Omental fat pad (tissue), 4 donors: ENCODE measurements around the gene CASK. TPM values are rescaled to one million over a fixed set of nuclear protein-coding genes. Genes with fewer than 3 reads are reported as not detected.

Experiments used
- ATAC-seq: fragments of 150-250 bp; one replicate; pipeline ENCODE4 v1.9.1; 2016; ENCODE audit warnings: mild to moderate bottlenecking, moderate library complexity; ENCODE audit not compliant: low FRiP score
- DNase-seq: peaks from one replicate; pipeline ENCODE4 v3.0.0-alpha.2; 2019; ENCODE audit warnings: low spot score
- CTCF ChIP-seq, 3 donors: fragments of 450-650 bp; IDR thresholded peaks; one replicate each; pipeline ENCODE4 v1.5.1; 2016 to 2017; ENCODE audit warnings: antibody characterized with exemption in 3 of 3, mild to moderate bottlenecking in 3 of 3, moderate library complexity in 2 of 3
- total RNA-seq, 4 donors: library from RNA; depleted of rRNA; stranded (reverse); fragments of >200 nt; gene quantifications; one replicate each; pipeline ENCODE4 v1.1.0, GENCODE V29; 2016

The CASK gene
- total RNA-seq, 4 donors from 2014 or later = 26.8 to 42.4 (median 32.9) TPM

- ATAC-seq = no peak
- no peak for DNase-seq
- no peak for TF ChIP-seq CTCF (IDR thresholded peaks at IDR 0.05)
Measured at GRCh38 chrX:41952102-41952501, 28.7 kb upstream of the CASK start.

DNA sequence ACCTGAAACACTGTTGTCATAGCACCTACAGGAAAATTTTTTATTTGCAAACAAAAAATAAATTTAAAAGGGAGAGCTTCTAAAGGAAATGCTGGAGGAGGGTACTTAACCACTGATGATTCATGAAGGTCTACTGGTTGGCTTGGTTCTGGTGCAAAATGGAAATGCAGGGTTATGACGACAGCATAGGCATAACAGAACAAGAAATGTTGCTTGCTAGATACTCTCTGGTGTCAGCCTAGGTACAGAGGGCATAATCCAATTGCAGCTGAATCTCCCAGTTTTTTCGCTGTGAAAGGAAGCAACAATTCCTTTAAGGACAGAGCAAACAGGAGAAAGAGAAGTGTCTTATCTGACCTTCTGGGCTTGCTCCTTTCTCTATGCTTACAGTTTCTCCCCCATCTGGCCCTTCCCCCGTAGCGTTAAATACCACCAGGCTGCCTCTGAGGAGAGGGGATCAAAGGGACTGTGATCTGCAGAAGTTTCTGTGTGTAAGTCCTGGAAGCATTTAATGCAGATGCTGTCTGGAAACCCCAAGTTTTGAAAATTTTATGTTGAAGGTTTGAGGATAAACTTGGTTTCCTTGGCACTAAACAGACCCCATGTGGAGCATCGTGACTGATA, 23.7 kb upstream of the CASK start:
- ATAC-seq = no peak
- TF ChIP-seq CTCF (IDR thresholded peaks at IDR 0.05) = no peak
- DNase-seq = no peak

- TF ChIP-seq CTCF (IDR thresholded peaks at IDR 0.05) = no peak
- DNase-seq = no peak
- ATAC-seq = no peak
Measured at GRCh38 chrX:41946235-41946634, 22.9 kb upstream of the CASK start.

DNA sequence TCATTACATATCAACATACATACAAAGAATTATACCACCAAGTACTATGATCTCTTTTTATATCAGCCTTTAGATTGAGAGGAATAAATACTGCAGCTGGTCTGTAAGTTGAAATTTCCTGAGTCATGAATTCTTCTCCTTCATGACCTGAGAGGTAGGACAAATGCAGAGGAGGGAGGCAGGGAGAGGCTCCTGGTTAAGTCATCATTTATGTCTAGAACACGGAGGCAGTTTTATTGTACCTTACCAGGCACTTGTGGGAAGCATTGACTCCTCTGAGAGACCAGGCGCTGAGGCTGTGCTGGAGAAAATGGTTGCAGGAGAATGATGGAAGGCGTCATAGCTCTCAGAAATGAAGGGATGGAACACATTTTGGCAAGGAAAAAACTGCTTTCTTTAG, 12.5 kb upstream of the CASK start:
- no peak for TF ChIP-seq CTCF (IDR thresholded peaks at IDR 0.05)
- no peak for DNase-seq
- ATAC-seq = no peak

- ATAC-seq (no peak), DNase-seq (no peak)
- TF ChIP-seq CTCF (IDR thresholded peaks at IDR 0.05) = no peak
Measured at GRCh38 chrX:41933546-41933945, 10.2 kb upstream of the CASK start.

DNA sequence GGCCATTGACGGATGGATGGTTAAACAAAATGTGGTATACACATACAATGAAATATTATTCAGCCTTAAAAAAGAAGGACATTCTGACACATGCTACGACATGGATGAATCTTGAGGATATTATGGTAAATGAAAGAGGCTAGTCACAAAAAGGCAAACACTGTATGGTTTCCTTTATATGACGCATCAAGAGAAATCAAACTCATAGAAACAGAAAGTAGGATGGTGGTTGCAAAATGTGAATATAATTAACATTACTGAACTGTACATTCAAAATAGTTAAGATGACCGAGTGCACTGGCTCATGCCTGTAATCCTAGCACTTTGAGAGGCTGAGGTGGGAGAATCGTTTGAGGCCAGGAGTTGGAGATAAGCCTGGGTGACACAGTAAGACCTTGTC, 9.5 kb upstream of the CASK start:
- no peak for TF ChIP-seq CTCF (IDR thresholded peaks at IDR 0.05)
- no peak for ATAC-seq
- DNase-seq = no peak

DNA sequence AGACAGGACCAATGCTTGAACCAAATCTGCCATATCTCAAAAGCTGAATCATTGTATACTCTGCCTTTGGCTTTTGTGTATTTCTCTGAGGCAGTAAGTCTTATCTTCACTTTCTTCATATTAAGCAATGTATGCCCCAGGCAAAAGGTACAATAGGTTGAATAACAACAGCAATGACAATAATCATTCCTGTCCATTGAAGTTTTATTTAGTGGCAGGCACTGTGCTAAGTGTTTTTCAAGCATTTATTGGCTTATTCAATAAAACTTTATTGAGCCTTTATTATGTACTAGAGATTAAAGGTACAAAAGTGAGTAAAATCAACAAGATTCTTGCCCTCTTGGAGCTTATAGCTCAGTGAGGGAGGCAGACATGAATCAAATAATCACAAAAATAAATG, 8.2 kb upstream of the CASK start:
- no peak for ATAC-seq
- TF ChIP-seq CTCF (IDR thresholded peaks at IDR 0.05) = no peak
- DNase-seq = no peak
